NCI-H524 treated with DMSO at 0.1 percent for 48 hours (cell line): ENCODE data around the gene SLC25A25.
A peak's percentile ranks its signal among the peaks of the same experiment; 100 is the strongest.

Experiments used
- DNase-seq: peaks from one replicate; lab custom pipeline; 2025; lab: John Stamatoyannopoulos, UW

The SLC25A25 gene

GRCh38 chr9:128145536-128145935, 77.5 kb downstream of the SLC25A25 start:
- no peak for DNase-seq

DNA sequence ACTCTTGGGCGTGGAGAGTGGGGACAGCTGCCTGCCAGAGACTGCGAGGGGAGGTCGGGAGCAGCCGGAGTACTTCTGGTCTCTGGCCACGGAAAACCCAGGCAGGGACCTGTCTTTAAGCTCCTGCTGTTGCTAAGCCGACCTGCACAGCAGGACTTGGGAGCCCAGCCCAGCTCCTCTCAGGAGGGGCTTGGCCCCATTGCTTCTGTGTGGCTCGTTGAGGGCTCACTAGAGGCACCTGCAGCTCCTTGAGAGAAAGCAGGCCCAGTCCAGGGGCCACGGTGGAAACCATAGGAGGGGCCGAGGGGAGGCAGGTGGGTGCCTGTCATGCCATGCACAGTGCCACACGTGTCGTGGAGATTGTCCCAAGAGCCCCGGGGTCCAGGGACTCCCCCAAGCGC, 77.9 kb downstream of the SLC25A25 start:
- DNase-seq = no peak

GRCh38 chr9:128146591-128147120, 78.6 kb downstream of the SLC25A25 start:
- DNase-seq = no peak

DNA sequence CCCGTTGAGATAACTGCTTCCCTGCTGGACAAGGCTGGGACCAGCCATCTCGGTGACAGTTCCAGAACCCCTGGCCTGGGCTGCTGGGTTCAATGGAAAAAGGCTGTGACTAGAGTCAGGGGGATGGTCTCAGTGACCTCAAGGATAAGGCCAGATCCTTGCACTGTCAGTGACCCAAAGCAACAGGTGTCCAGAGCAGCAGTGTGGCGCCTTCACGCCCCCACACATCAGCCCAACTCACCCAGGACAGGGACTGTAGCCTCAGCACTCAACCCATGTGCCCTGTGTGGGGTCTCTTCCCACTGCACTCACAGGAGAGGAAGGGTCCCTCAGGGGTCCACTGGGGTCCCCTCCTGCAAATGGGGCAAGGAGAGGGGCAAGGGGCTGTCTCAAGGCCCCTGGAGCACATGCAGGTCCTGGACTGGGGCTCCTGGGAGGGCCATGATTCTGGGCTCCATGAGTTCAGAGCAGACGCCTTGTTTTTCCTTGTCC, 80.5 kb downstream of the SLC25A25 start:
- DNase-seq = no peak

- DNase-seq = no peak
These were observed 81.1 kb downstream of the SLC25A25 start, which contains the start of gene LCN2 for GRCh38 chr9:128149001-128149701. LCN2 (plus strand) TSS chr9:128149453; CDS start chr9:128149526, 73 bp downstream.

GRCh38 chr9:128149951-128150593, 82.0 kb downstream of the SLC25A25 start:
- DNase-seq = no peak

GRCh38 chr9:128150594-128151308, 82.7 kb downstream of the SLC25A25 start:
- DNase-seq = peak; percentile 20

GRCh38 chr9:128151309-128152132, 83.5 kb downstream of the SLC25A25 start:
- no peak for DNase-seq

DNA sequence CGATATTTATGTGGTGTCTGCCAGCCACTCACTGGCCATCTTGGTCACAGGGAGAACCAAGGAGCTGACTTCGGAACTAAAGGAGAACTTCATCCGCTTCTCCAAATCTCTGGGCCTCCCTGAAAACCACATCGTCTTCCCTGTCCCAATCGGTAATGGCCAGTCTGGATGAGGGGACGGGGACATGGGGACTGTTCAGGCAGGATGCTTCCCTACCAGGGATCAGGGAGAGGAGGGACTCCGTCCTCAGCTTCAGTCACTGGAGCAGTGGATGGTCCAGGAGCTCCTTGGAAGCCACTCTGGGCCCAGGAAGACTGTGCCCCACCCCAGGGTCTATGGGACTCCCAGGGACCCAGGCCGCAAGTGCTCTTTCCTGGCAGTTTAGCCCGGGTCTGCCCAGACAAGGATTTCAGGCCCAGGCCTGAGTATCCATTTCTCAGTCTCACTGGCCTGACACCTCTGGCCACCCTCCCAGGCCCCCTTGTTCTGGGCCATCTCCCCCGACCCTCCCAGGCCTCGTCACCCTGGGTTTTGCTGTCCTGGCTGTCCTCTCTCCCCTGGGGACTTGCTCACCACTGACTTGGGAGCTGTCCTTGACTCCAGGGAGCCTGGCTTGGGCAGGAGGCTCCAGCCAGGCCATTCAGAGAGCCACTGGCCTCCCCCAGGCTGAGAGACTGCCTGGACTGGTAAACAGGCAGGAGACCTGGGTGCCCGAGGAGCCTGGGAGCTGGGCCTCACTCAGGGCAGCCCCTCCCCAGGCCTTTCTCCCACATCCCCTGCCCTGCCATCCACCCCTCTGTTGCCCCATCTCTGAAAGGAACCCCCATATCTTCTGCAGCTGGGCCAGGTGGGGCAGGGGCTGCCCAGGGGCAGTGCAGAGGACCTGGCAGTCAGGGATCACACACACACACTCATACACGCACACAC, 84.4 kb downstream of the SLC25A25 start:
- no peak for DNase-seq

- DNase-seq = no peak
These were observed 85.3 kb downstream of the SLC25A25 start for GRCh38 chr9:128153060-128153946.

- no peak for DNase-seq
These were observed 86.1 kb downstream of the SLC25A25 start for GRCh38 chr9:128153947-128154695.

GRCh38 chr9:128155736-128156500, 87.9 kb downstream of the SLC25A25 start:
- no peak for DNase-seq
